Ectodermal cell (in vitro differentiated cells): Measurements from ENCODE around the gene C1orf159.
A peak's percentile ranks its signal among the peaks of the same experiment; 100 is the strongest.
"Not testable (repeated sequence)": the region's sequence is repeated elsewhere in the genome, so short reads cannot be mapped to it uniquely, and the experiment has no call there.

Source experiments
- H3K27ac ChIP-seq: 2 replicates; pipeline ENCODE4 v1.7.0; 2013; ENCODE audit warnings: mild to moderate bottlenecking, low read depth, low read length; ENCODE audit not compliant: insufficient read depth, poor library complexity, severe bottlenecking
- H3K27me3 ChIP-seq: 2 replicates; pipeline ENCODE4 v1.7.0; 2013; ENCODE audit warnings: mild to moderate bottlenecking, low read length; ENCODE audit not compliant: insufficient read depth, control insufficient read depth, poor library complexity, severe bottlenecking
- H3K36me3 ChIP-seq: one replicate; pipeline ENCODE4 v1.7.0; 2013; ENCODE audit warnings: low read length; ENCODE audit not compliant: control insufficient read depth, insufficient read depth
- H3K4me1 ChIP-seq: one replicate; pipeline ENCODE4 v1.7.0; 2013; ENCODE audit warnings: low read length; ENCODE audit not compliant: control insufficient read depth, insufficient read depth
- H3K4me3 ChIP-seq: 2 replicates; pipeline ENCODE4 v1.7.0; 2013; ENCODE audit warnings: low read depth, low read length, control low read depth; ENCODE audit not compliant: insufficient read depth
- H3K9me3 ChIP-seq: 2 replicates; pipeline ENCODE4 v1.7.0; 2013; ENCODE audit warnings: mild to moderate bottlenecking, low read length, moderate library complexity; ENCODE audit not compliant: control insufficient read depth
- WGBS, 2 experiments: methylation state at CpG; one replicate each; pipeline ENCODE4 v1.1.7; 2013; ENCODE audit warnings: missing lambda C conversion rate in 2 of 2; 5-methylcytosine and 5-hydroxymethylcytosine counted together

The C1orf159 gene

GRCh38 chr1:1157914-1158710, 42.2 kb upstream of the C1orf159 start:
- Histone ChIP-seq H3K27ac (peak overlapping the region; percentile 22), H3K9me3 (no peaks in the 10 kb centered on the region), H3K4me1 (peaks cover 12% of the 10 kb centered on the region), H3K27me3 (no peaks in the 10 kb centered on the region), H3K36me3 (no peaks in the 10 kb centered on the region), H3K4me3 (peak overlapping the region; percentile 42)
- 19 to 20% methylated on average over 46 of the region's 46 CpGs for WGBS, 2 experiments

- H3K4me1 ChIP-seq, result peaks cover 12% of the 10 kb centered on the region
- no peaks in the 10 kb centered on the region for H3K9me3 ChIP-seq
- no peaks in the 10 kb centered on the region for H3K36me3 ChIP-seq
- 1 to 2% methylated on average over 25 to 28 of the region's 29 CpGs for WGBS, 2 experiments
- no peaks in the 10 kb centered on the region for H3K27me3 ChIP-seq
- peak overlapping the region; percentile 22 for H3K27ac ChIP-seq
- H3K4me3 ChIP-seq, result peak overlapping the region; percentile 42
Measured at GRCh38 chr1:1157426-1157913, 41.6 kb upstream of the C1orf159 start.

DNA sequence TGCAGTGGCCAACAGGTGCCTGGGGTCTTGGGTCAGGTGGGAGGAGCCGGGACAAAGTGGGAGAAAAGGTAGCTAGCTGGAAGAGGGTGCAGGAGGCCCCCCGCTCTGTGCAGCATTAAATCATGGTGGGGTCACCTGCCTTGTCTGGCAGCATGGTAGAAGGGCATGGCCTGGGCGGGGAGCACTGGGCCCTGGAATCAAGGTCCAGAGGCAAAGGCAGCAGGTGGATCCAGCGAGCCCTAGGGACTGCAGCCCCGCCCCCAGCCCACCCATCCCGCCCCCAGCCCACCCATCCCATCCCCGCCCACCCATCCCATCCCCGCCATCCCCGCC, 41.1 kb upstream of the C1orf159 start:
- 64 to 65% methylated on average over 4 of the region's 9 CpGs for WGBS, 2 experiments
- Histone ChIP-seq H3K36me3 (no peaks in the 10 kb centered on the region), H3K27ac (no peak overlapping the region), H3K27me3 (no peaks in the 10 kb centered on the region), H3K4me3 (no peak overlapping the region), H3K4me1 (peaks cover 12% of the 10 kb centered on the region), H3K9me3 (no peaks in the 10 kb centered on the region)

GRCh38 chr1:1156140-1157032, 40.5 kb upstream of the C1orf159 start:
- no peak overlapping the region for H3K4me3 ChIP-seq
- peaks cover 12% of the 10 kb centered on the region for H3K4me1 ChIP-seq
- 94% methylated on average over 26 of the region's 26 CpGs for WGBS, 2 experiments
- H3K36me3 ChIP-seq, result no peaks in the 10 kb centered on the region
- H3K9me3 ChIP-seq, result no peaks in the 10 kb centered on the region
- H3K27ac ChIP-seq, result no peak overlapping the region
- no peaks in the 10 kb centered on the region for H3K27me3 ChIP-seq

- H3K9me3 ChIP-seq, result no peaks in the 10 kb centered on the region
- WGBS, 2 experiments, result 96% methylated on average over 10 of the region's 10 CpGs
- no peaks in the 10 kb centered on the region for H3K36me3 ChIP-seq
- no peaks in the 10 kb centered on the region for H3K27me3 ChIP-seq
- no peak overlapping the region for H3K27ac ChIP-seq
- H3K4me3 ChIP-seq, result no peak overlapping the region
- peaks cover 12% of the 10 kb centered on the region for H3K4me1 ChIP-seq
Measured at GRCh38 chr1:1155258-1155657, 39.4 kb upstream of the C1orf159 start.

- Histone ChIP-seq H3K9me3 (no peaks in the 10 kb centered on the region), H3K27ac (no peak overlapping the region), H3K36me3 (no peaks in the 10 kb centered on the region), H3K4me1 (peaks cover 12% of the 10 kb centered on the region), H3K27me3 (no peaks in the 10 kb centered on the region), H3K4me3 (no peak overlapping the region)
- 92 to 94% methylated on average over 4 of the region's 4 CpGs for WGBS, 2 experiments
Measured at GRCh38 chr1:1153874-1154273, 38.0 kb upstream of the C1orf159 start.

- not testable (repeated sequence) for H3K36me3 ChIP-seq, H3K27me3 ChIP-seq, H3K9me3 ChIP-seq, H3K4me3 ChIP-seq, H3K4me1 ChIP-seq, H3K27ac ChIP-seq
- 90 to 91% methylated on average over 14 of the region's 14 CpGs for WGBS, 2 experiments
Measured at GRCh38 chr1:1153215-1153614, 37.3 kb upstream of the C1orf159 start.

GRCh38 chr1:1152431-1152830, 36.5 kb upstream of the C1orf159 start:
- not testable (repeated sequence) for H3K27me3 ChIP-seq, H3K4me1 ChIP-seq
- 89 to 94% methylated on average over 13 of the region's 13 CpGs for WGBS, 2 experiments

DNA sequence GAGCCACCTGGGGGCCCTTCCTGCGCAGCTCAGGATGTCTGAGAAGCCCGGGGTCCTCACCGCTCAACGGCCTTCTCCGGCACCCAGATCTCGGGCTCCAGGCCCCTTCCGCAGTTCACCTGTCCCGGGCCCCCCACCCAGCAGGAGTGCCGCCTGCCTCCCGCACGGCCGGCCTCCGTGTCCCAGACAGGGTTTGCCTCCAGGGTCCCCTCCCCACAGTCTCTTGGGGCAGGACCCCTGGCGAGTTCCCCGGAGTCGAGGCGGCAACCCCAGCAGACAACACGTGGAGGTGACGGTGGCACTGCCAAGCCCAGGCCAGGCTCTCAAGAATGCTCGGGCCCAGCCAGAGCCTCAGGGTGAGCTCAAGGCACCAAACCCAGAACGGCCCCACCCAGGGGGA, 35.4 kb upstream of the C1orf159 start:
- no peak overlapping the region for H3K4me3 ChIP-seq
- H3K4me1 ChIP-seq, result no peaks in the 10 kb centered on the region
- no peaks in the 10 kb centered on the region for H3K36me3 ChIP-seq
- WGBS, 2 experiments, result 93 to 95% methylated on average over 21 of the region's 21 CpGs
- no peaks in the 10 kb centered on the region for H3K9me3 ChIP-seq
- H3K27me3 ChIP-seq, result no peaks in the 10 kb centered on the region
- H3K27ac ChIP-seq, result no peak overlapping the region

More at GRCh38 chr1:1152431-1152830, 36.5 kb upstream of the C1orf159 start:
- H3K4me3 ChIP-seq, H3K36me3 ChIP-seq, H3K9me3 ChIP-seq, H3K27ac ChIP-seq: not testable (repeated sequence)

- Histone ChIP-seq H3K4me3 (no peak overlapping the region), H3K36me3 (no peaks in the 10 kb centered on the region), H3K4me1 (no peaks in the 10 kb centered on the region), H3K27me3 (no peaks in the 10 kb centered on the region), H3K9me3 (no peaks in the 10 kb centered on the region), H3K27ac (no peak overlapping the region)
- WGBS, 2 experiments, result 93% methylated on average over 12 of the region's 12 CpGs
Measured at GRCh38 chr1:1150100-1150499, 34.2 kb upstream of the C1orf159 start.
